IPS-20b (cell line): Measurements from ENCODE around the gene UGT1A7.
"Not testable (repeated sequence)": the region's sequence is repeated elsewhere in the genome, so short reads cannot be mapped to it uniquely, and the experiment has no call there.

Source experiments
- H3K27ac ChIP-seq: one replicate; pipeline ENCODE4 v1.5.1; 2013; ENCODE audit warnings: low read length
- H3K27me3 ChIP-seq: 2 replicates; pipeline ENCODE4 v1.6.1; 2013; ENCODE audit warnings: mild to moderate bottlenecking, low read length, inconsistent platforms; ENCODE audit not compliant: insufficient read depth
- H3K36me3 ChIP-seq: 2 replicates; pipeline ENCODE4 v1.6.1; 2013; ENCODE audit warnings: low read depth, mild to moderate bottlenecking, inconsistent platforms, low read length, moderate library complexity; ENCODE audit not compliant: insufficient read depth
- H3K4me1 ChIP-seq: 2 replicates; pipeline ENCODE4 v1.6.1; 2013; ENCODE audit warnings: mild to moderate bottlenecking, control low read depth, inconsistent platforms, low read length, moderate library complexity; ENCODE audit not compliant: insufficient read depth
- H3K4me3 ChIP-seq: 2 replicates; pipeline ENCODE4 v1.5.1; 2013; ENCODE audit warnings: mild to moderate bottlenecking, low read length, inconsistent platforms
- H3K9ac ChIP-seq: 2 replicates; pipeline ENCODE4 v1.6.1; 2013; ENCODE audit warnings: low read depth, mild to moderate bottlenecking, inconsistent platforms, low read length, moderate library complexity
- H3K9me3 ChIP-seq: 2 replicates; pipeline ENCODE4 v1.6.1; 2013; ENCODE audit warnings: mild to moderate bottlenecking, low read depth, low read length, inconsistent platforms; ENCODE audit not compliant: insufficient read depth

The UGT1A7 gene

DNA sequence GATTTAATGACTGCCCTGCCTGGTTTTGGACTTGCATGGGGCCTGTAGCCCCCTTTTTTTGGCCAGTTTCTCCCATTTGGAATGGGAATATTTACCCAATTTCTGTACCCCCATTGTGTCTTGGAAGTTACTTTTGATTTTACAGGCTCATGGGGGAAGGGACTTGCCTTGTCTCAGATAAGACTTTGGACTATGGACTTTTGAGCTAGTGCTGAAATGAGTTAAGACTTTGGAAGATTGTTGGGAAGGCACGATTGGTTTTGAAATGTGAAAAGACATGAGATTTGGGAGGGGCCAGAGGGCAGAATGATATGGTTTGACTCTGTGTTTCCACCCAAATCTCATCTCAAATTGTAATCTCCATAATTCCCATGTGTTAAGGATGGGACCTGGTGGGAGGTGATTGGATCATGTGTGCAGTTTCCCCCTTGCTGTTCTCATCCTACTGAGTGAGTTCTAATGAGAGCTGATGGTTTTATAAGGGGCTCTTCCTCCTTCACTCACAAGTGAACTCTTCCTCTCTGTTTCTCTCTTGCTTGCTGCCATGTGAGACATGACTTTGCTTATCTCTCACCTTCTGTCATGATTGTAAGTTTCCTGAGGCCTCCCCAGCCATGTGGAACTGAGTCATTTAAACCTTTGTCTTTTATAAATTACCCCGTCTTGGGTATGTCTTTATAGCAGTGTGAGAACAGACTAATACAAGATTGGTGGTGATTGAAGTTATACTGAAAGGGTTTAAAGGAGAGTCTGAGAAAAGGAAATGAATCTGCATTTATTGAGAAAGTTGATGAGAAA lies 69.7 kb downstream of the UGT1A7 start:
- not testable (repeated sequence) for H3K4me3 ChIP-seq, H3K27ac ChIP-seq
- peaks cover 29% of the 10 kb centered on the region for H3K9me3 ChIP-seq

DNA sequence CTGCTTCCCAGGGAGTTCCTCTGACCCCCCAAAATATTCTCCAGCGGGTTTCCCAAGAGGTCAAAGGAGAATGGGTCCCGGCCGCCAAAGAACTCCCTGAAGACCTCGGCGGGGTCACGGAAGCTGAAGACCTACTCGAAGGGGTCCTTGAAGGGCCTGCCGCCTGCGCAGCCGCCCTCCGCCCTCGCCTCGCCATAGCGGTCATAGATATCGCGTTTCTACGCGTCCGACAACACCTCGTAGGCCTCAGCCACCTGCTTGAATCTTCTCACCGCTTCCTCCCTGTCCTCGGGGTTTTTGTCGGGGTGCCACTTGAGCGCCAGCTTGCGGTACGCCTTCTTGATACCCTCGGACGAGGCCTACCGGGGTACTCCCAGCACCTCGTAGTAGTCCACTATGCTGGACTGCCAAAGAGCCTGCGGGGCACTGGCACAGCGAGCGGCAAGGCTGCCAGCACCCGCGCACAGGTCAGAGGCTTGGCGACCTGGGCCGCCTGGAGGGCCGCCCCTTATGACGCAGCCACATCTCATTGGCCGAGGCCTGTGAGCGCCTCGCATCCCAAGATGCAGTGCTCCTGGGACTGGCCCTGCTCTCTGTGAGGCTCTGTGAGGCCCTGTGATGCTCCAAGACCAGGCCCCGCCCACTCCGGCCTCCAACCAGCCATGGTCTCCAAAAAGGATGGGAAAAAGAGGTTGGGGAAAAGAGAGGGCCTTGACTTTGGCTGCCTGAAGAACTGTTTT lies 73.3 kb downstream of the UGT1A7 start:
- H3K4me1 ChIP-seq: no peaks in the 10 kb centered on the region

More for the DNA sequence above, 69.7 kb downstream of the UGT1A7 start:
- H3K9ac ChIP-seq, H3K36me3 ChIP-seq, H3K4me1 ChIP-seq, H3K27me3 ChIP-seq: not testable (repeated sequence)

DNA sequence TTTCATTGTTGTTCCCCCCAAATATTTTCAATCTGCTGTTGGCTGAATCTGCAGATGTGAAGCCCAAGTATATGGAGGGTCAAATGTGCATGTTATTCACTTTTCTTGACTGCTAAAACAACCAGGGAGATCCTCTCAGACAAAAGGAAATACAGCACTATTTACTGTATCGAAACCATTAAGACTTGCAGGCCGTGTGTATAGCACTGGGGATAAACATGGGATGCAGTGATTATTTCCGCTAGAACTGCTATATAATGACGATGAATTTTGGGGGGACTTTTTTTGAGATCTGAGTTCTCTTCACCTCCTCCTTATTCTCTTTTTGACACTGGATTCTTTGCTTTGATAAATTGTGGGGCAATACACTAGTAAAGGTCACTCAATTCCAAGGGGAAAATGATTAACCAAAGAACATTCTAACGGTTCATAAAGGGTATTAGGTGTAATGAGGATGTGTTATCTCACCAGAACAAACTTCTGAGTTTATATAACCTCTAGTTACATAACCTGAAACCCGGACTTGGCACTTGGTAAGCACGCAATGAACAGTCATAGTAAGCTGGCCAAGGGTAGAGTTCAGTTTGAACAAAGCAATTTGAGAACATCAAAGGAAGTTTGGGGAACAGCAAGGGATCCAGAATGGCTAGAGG lies 74.9 kb downstream of the UGT1A7 start:
- Histone ChIP-seq H3K27me3 (no peaks in the 10 kb centered on the region), H3K36me3 (no peaks in the 10 kb centered on the region), H3K9me3 (peaks cover 1% of the 10 kb centered on the region), H3K27ac (no peak overlapping the region), H3K4me1 (no peaks in the 10 kb centered on the region), H3K4me3 (no peak overlapping the region), H3K9ac (no peak overlapping the region)

More for the DNA sequence above, 73.3 kb downstream of the UGT1A7 start:
- H3K36me3 ChIP-seq: no peaks in the 10 kb centered on the region
- H3K4me3 ChIP-seq: no peak overlapping the region
- no peak overlapping the region for H3K9ac ChIP-seq
- no peaks in the 10 kb centered on the region for H3K27me3 ChIP-seq
- H3K9me3 ChIP-seq: peaks cover 14% of the 10 kb centered on the region
- no peak overlapping the region for H3K27ac ChIP-seq

DNA sequence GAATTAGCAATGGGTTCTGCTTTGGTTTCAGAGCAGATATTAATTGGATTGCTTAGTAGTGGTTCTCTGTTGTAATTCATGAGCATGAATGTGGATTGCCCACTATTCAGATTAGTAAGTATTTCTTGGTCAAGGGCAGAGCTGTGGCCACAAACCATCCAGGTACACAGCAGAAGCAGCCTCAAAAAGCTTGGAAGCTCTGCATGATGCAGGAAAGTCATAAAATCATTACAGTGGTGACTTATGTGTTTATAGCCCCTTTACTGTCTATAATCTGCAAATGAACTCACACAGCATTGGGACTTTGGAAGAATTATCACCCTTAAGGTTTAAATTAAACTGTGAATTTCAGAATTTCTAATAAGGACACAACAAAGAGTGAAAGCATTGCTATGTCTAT lies 76.4 kb downstream of the UGT1A7 start:
- H3K27me3 ChIP-seq: no peaks in the 10 kb centered on the region
- no peaks in the 10 kb centered on the region; the same call in 1 of the 2 replicates for H3K9me3 ChIP-seq
- no peak overlapping the region for H3K9ac ChIP-seq
- no peak overlapping the region for H3K27ac ChIP-seq
- no peaks in the 10 kb centered on the region for H3K4me1 ChIP-seq
- no peak overlapping the region for H3K4me3 ChIP-seq
- H3K36me3 ChIP-seq: no peaks in the 10 kb centered on the region

DNA sequence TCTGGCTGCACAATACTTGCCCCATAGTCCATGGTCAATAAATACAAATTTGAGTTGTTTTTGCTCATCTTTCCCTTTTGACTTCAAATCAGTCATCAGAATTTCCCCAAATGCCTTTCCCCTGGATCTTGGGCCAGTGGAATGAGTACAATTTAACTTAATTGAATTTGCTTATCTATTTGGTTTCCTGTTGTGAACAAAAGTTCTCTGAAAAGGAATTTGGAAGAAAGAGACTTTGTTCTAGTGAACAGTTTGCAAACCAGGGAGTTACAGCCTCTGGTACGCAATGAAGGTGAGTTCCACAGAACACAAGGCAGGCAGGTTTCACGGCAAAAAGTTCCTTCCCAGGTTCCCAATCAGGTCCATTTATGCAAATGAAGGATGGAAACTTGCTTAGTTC lies 77.1 kb downstream of the UGT1A7 start:
- Histone ChIP-seq H3K27me3 (no peaks in the 10 kb centered on the region), H3K36me3 (no peaks in the 10 kb centered on the region), H3K9ac (no peak overlapping the region), H3K4me3 (no peak overlapping the region), H3K4me1 (no peaks in the 10 kb centered on the region), H3K9me3 (no peaks in the 10 kb centered on the region), H3K27ac (no peak overlapping the region)

DNA sequence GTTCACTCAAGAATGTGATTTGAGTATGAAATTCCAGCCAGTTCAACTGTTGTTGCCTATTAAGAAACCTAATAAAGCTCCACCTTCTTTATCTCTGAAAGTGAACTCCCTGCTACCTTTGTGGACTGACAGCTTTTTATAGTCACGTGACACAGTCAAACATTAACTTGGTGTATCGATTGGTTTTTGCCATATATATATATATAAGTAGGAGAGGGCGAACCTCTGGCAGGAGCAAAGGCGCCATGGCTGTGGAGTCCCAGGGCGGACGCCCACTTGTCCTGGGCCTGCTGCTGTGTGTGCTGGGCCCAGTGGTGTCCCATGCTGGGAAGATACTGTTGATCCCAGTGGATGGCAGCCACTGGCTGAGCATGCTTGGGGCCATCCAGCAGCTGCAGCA lies 78.3 kb downstream of the UGT1A7 start, which contains the start of gene UGT1A1:
UGT1A1 (plus strand) TSS at position 228 of the 400 bp plus-strand sequence; CDS start at position 246, 18 bp downstream.
- no peaks in the 10 kb centered on the region for H3K4me1 ChIP-seq
- H3K9me3 ChIP-seq: no peaks in the 10 kb centered on the region
- H3K9ac ChIP-seq: no peak within 1 kb of the TSS
- no peak within 1 kb of the TSS for H3K4me3 ChIP-seq
- no peaks in the 10 kb centered on the region for H3K36me3 ChIP-seq
- no peak within 1 kb of the TSS for H3K27ac ChIP-seq
- H3K27me3 ChIP-seq: no peaks in the 10 kb centered on the region

DNA sequence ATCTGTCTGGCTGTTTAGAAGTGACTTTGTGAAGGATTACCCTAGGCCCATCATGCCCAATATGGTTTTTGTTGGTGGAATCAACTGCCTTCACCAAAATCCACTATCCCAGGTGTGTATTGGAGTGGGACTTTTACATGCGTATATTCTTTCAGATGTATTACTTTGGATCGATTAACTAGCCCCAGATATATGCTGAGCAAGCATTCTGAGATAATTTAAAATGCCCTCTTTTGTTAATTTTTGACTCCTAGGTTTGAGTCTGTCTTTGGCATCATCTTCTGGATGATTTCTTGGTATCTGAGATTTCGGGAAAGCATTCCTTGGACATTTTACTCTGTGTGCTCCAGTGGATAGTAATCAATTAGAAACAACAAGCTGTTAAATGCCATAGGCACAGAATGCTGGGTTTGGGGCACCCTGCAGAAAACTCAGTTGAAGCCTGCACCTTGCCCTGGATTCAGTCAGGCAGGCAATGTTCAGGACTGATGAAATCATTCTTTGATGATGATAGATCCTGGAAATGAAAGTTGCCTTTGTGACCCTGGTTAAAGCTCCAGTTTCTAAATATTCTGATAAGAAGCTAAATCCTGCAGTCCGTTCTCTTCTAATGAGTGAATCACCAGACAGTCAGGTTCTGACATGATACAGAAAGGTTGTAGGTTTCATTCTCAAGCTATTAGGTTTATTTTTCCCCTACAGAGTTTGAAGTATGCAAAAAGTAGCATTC lies 79.5 kb downstream of the UGT1A7 start:
- Histone ChIP-seq H3K27me3 (no peaks in the 10 kb centered on the region), H3K36me3 (no peaks in the 10 kb centered on the region), H3K9me3 (no peaks in the 10 kb centered on the region), H3K4me1 (no peaks in the 10 kb centered on the region), H3K9ac (no peak overlapping the region), H3K4me3 (no peak overlapping the region), H3K27ac (no peak overlapping the region)

DNA sequence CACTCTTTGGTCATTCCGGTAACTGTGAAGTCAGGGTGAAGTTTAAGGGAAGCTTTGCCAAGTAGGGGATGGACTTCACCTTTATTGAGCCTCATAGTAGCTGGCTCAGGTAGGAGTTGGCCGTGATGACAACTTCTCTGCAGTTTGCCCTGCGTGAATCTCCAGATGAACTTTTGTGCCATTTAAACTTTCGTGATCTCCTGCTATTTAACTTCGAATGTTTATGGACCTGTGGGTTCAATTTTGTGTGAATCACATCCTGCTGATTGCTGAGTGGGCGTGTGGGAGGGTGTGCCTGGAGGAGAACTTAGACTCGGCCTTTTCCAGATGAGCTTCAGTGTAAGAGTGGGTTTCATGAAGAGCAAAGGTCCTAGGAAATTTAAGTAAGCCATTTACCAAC lies 82.6 kb downstream of the UGT1A7 start:
- Histone ChIP-seq H3K9me3 (no peaks in the 10 kb centered on the region), H3K4me3 (no peak overlapping the region), H3K27me3 (no peaks in the 10 kb centered on the region), H3K27ac (no peak overlapping the region), H3K36me3 (no peaks in the 10 kb centered on the region), H3K4me1 (no peaks in the 10 kb centered on the region; the same call in 1 of the 2 replicates), H3K9ac (no peak overlapping the region)

DNA sequence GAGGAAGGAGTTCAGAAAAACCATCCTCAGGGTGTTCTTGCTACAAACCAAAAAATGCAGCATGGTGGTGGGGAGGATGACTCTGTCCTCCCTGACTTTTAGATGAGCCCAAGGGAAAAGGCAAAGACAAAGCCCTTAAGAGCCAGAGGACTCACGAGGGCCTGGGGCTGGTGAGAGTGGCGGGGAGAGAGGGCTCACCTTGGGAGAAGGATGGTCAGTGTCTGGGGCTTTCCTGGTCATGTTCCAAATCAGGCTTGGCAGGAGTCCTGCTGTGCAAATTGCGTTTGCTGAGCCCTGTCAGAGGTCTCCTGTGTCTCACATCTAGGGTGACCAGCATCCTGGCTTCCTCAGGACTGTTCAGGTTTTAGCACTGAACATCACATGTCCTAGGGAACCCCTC lies 83.1 kb downstream of the UGT1A7 start:
- H3K27ac ChIP-seq: no peak overlapping the region

DNA sequence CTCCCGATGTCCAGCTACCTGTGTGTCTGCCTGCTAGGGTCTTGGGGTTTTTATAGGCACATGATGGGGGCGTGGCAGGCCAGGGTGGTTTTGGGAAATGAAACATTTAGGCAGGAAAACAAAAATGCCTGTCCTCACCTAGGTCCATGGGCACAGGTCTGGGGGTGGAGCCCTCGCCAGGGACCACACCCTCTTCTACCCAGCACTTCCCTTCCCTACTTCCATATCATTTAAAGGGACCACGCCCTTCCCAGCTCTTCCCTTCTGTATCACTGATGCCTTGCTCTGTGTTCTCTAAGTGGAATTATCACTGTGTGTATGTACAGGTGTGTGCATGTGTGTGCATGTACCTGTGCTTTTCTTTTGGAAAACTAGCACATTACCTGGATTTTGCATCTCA lies 84.7 kb downstream of the UGT1A7 start:
- Histone ChIP-seq H3K27ac (no peak overlapping the region), H3K9ac (no peak overlapping the region), H3K36me3 (no peaks in the 10 kb centered on the region), H3K4me3 (no peak overlapping the region), H3K9me3 (no peaks in the 10 kb centered on the region), H3K4me1 (no peaks in the 10 kb centered on the region; the same call in 1 of the 2 replicates), H3K27me3 (no peaks in the 10 kb centered on the region)

More for the DNA sequence above, 83.1 kb downstream of the UGT1A7 start:
- Histone ChIP-seq H3K9me3 (no peaks in the 10 kb centered on the region), H3K4me1 (no peaks in the 10 kb centered on the region; the same call in 1 of the 2 replicates), H3K27me3 (no peaks in the 10 kb centered on the region), H3K36me3 (no peaks in the 10 kb centered on the region), H3K4me3 (no peak overlapping the region), H3K9ac (no peak overlapping the region)

DNA sequence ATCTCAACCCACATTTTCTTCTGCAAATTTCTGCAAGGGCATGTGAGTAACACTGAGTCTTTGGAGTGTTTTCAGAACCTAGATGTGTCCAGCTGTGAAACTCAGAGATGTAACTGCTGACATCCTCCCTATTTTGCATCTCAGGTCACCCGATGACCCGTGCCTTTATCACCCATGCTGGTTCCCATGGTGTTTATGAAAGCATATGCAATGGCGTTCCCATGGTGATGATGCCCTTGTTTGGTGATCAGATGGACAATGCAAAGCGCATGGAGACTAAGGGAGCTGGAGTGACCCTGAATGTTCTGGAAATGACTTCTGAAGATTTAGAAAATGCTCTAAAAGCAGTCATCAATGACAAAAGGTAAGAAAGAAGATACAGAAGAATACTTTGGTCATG lies 86.4 kb downstream of the UGT1A7 start:
- no peak overlapping the region for H3K4me3 ChIP-seq
- no peaks in the 10 kb centered on the region; the same call in 1 of the 2 replicates for H3K4me1 ChIP-seq
- H3K27ac ChIP-seq: no peak overlapping the region
- no peaks in the 10 kb centered on the region for H3K9me3 ChIP-seq
- no peaks in the 10 kb centered on the region for H3K27me3 ChIP-seq
- no peak overlapping the region for H3K9ac ChIP-seq
- no peaks in the 10 kb centered on the region for H3K36me3 ChIP-seq
